Measurements from ENCODE around the gene TMED9. TPM values are rescaled to one million over a fixed set of nuclear protein-coding genes. Genes with fewer than 3 reads are reported as not detected.
"Not testable (repeated sequence)": the region's sequence is repeated elsewhere in the genome, so short reads cannot be mapped to it uniquely, and the experiment has no call there.

TMED9 gene
- total RNA-seq (2014; rRNA removed; shearing (Covaris generic)): 47.5 and 57.0 TPM in 2 replicates
- 60.5 and 81.0 TPM in 2 replicates for polyA plus RNA-seq (2014; cell fraction: nucleus; rRNA removed)

DNA sequence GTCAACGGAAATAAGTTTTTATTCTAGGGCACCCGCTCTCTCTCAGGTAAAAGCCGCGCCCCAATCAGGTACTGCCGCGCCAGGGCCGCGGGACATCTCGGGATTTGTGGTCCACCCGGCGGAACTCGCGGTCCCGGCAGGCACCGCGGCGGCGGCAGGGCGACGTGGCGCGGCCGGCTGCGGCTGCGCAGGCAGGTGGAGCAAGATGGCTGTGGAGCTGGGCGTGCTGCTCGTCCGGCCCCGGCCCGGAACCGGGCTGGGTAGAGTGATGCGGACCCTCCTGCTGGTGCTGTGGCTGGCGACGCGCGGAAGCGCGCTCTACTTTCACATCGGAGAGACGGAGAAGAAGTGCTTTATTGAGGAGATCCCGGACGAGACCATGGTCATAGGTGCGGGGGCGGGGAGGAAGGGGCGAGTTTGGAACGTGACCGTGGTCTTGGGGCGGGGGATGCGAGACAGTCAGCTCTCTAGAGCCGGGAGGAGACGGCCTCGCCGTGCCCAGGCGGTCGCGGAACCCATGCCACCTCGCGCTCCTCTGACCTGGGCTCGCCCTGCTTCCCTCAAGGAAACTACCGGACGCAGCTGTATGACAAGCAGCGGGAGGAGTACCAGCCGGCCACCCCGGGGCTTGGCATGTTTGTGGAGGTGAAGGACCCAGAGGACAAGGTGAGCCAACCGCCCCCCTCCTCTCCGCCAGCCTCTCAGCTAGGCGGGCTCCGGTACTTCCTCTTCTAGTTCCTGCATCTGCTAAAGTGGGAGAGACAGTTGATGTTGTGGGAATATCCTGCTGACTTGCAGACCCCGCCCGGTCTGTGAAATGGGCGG, at the start of gene TMED9:
TMED9 (plus strand) TSS at position 194 of the 825 bp plus-strand sequence; CDS start at position 206, 12 bp downstream.
- DNase-seq (ENCODE audit: extremely low read depth, low read depth): peak; percentile 76

DNA sequence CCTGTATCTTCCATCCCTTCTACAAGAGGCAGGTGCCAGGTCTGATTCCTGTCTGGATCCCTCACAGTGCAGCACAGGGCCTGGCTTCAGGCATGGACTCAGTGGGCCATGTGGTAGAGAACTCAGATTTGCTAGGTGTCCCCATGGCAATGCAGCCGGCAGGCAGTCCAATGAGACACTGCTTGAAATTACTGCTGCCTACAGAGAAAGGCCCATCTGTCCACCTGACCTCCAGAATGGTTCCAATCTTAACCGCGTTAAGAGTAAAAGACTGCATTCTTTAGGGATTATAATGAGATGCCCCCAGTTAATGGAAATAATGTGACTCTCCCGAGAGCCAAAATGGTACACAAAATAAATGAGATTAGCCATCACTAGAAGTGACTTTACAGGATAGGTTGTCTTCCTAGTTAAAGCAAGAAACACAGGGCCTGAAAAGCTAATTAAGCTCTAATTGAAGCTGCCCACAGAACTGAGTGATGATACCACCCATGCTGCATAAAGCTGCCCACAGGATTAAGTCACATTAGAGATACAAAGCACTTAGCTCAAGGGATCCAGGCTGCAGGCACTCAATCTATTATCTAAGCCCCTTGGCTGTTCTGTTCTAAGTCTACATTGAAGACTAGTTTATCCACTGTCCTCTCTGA, 49.1 kb upstream of the TMED9 start:
- DNase-seq (ENCODE audit: extremely low read depth, low read depth): no peak

DNA sequence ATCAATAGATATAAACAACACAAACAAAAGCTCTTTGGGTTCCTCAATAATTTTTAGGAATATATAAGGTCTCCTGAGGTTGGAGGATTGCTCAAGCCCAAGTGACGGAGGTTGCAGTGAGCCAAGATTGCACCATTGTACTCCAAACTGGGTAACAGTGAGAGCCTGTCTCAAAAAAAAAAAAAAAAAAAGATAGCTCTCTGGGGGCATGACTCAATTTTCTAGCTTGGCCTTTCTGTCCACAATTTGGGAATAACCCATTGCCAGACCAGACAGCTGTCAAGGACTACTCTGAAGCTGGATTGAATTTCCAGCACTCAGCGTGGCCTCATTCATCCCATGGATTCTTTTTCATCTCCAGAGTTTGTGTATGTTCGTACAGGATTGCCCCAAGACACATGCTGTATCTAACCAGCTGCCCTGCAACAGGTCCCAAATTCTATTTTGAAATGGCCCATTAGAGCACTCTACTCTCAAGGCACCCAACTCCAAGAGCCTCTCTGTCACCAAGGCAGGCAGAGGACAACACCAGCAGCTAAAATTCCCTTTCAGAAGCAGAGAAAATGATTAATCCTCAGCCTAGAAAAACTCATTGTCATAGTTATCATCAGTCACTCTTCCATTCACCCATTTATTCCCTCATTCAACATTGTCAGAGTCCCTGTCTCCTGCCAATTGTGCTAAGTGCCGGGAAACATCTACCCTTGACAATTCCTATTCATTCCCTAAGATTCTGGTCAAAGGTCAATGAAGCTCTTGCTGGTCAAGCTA, 46.3 kb upstream of the TMED9 start:
- DNase-seq (ENCODE audit: extremely low read depth, low read depth): no peak

DNA sequence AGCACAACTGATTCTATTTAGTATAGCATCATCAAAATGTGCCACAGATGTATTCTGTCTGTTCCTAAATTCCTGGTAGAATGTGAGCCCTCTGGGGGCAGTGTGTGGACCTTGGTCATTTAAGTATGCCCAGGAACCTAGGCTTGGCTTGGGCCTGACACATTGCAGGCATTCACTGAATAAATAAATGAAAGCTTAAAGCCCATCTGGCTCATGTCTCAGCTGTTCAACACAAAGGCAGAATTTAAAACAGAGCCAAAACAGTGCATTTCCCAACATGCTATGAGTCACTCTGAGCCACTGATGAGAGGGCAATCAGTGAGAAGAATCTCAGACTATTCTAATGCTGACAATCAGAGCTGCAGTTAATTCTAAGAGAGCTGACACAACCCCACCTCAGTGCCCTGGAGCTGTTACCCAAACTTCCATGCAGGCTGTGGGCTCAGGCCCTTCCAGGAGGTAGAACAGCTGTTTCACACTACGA, 45.7 kb upstream of the TMED9 start:
- DNase-seq (ENCODE audit: extremely low read depth, low read depth): peak; percentile 44

DNA sequence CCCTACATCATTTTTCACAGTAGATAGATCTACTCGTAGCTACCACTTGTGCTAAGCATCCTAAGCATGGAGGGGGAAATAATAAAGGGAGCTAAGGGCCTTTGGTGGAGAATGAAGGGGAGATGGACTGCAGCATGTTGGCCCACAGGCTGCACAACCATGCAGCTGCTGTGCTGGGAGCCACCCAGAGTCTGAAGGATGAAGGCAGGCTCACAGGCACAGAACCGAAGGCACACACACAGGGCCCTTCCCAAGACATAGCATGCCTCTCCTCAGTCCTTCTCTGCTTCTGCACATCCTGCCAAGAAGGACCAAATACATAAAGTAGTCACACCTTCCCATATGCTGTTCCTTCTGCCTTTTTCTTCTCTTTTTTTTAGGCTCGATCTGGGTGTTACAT, 44.3 kb upstream of the TMED9 start:
- DNase-seq (ENCODE audit: extremely low read depth, low read depth): no peak

DNA sequence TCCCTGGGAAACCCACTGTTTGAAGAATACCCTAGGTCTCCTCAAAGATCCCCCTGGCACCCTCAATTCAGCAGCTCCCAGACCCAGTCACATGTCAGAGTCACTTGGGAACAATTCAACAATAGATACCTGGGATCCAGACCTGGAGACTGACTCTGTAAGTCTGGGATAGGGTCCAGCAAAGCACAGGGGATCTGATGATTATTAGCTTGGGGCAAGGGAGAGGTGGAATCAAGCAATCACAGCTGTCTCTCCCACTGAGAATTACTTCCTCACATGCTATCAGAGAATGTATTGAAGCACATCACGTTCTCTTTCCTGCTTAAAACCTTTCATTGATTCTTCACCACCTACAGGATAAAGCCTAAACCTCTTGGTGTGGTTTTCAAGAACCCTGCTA, 43.5 kb upstream of the TMED9 start:
- no peak for DNase-seq (ENCODE audit: extremely low read depth, low read depth)

DNA sequence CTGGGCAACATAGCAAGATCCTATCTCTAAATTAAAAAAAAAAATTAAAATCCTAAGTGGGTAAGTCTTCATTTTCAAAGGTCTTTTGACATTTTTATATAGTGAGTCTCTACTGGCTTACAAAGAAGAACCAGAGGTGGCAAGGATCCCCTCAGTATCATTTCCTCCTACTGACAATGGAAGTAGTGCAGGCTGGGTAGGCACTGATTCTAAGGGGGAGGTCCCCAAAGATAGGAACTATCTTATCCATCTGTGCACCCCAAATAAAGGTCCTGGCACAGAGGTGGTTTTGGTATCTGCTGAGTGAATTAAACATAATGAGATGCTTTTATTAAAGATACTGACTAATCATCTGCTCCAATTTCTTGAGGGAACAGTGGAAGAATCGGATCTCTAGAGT, 41.9 kb upstream of the TMED9 start:
- DNase-seq (ENCODE audit: extremely low read depth, low read depth): no peak

DNA sequence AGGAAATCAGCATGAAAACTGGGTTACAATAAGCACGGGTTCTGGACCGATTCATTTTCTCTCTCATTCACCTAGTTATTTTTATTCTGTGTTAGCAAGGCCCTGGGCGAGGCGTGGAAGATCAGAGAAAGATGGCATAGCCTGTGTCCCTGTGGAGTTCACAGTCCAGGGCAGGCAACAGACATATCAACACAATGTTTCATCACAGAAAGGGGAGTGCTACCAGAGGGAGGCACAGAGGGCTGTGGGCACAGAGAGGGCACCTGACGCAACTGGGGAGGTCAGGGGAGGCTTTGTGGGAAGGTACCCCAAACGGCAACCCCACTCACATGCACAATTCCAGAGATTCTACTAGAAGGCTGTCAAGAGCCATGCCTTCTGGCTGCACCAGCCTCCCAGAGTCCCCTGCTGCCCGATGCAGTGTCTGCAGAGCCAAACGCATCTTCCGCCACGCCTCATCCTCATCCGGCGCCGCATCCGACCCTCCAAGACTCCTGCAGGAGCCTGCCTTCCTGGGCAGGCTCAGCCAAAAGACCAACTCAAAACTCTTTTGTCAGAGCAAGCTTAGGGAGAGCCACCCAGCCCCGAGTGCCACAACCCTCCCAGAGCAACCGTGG, 39.1 kb upstream of the TMED9 start:
- DNase-seq (ENCODE audit: extremely low read depth, low read depth): no peak

DNA sequence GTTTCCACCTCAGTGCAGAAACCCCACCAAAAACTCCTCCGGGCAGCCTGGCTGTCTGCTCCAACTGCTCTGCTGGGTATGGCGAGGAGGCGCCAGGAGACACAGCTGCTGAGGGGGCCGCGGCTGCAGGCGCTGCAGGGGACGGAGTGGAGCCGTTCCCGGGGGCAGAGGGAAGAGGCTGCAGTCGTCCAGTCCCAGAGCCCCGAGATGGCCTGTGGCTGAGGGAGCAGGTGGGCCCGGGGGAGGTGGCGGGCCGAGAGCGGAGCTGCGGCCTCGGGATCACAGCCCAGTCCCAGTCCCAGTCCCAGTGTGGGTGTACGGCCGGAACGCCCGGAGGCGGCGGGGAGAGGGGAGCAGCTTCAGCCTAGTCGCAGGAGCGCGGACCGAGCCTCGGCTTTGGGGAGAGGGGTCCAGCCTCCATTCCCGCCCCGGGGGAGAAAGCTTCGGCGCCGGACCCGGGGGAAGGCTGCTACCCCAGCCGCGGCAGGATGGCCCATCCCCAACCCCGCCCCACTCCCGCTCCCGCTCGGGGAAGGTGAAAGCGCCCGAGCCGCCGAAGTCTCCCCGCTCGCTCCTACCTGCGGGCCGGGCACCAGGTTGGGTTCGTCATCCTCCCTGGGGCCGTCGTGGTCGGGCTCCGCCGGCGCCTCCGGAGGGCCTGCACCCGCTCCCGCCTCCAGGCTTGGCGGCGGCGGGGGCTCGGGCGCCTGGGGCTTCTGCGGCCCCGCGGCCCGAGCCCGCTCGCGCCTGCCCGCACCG, 38.2 kb upstream of the TMED9 start:
- no peak for DNase-seq (ENCODE audit: extremely low read depth, low read depth)

DNA sequence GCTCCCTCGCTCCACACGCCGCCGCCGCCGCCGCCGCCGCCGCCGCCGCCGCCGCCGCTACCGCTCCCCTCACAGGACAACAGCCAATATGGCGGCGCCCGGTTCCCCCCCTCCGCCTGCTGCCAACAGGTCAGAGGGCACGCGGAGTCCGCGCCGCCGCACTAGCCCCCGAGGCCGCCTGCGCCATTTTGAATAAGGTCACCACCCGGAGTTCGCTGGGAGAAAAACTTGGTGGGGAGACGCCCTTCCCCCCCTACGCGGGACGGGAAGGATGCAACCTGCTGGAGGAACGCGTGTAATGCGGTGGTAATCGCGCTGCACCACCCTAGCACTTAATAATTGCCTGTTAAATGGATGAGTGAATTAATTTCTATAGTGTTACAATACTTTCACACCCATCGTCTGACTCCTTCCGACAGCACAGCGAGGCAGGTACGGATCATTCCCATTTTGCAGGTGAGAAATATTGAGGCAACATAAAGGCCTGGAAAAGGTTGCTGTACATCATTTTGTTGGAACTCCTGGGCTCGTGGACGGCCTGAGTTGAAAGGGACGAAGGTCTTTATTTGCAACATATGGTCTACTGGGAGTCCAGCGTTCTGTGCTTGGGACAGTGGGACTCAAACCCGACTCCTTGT, 37.4 kb upstream of the TMED9 start, which contains the start of gene FAM193B:
FAM193B (minus strand) TSS at position 90 of the 638 bp plus-strand sequence. CDS start 105 bp downstream, outside the sequence.
- DNase-seq (ENCODE audit: extremely low read depth, low read depth): peak; percentile 93

DNA sequence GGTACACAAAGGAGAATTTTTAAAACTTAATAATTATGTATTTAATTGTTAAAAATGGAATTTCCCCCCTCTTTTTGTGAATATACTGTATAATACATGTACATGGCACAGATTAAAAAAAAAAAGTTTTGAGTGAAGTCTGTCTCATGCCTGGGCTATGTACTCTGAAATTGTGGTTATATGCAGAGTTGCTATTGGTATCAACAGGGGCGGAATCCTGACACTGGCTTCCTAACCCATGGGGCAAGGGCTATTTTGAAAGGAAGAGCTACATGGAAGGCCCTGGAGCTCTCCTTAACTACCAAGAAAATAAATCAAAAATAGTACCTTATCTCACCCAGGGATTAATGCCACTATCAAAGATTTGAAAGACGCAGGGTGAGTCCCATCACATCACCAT, 36.8 kb upstream of the TMED9 start:
- no peak for DNase-seq (ENCODE audit: extremely low read depth, low read depth)

DNA sequence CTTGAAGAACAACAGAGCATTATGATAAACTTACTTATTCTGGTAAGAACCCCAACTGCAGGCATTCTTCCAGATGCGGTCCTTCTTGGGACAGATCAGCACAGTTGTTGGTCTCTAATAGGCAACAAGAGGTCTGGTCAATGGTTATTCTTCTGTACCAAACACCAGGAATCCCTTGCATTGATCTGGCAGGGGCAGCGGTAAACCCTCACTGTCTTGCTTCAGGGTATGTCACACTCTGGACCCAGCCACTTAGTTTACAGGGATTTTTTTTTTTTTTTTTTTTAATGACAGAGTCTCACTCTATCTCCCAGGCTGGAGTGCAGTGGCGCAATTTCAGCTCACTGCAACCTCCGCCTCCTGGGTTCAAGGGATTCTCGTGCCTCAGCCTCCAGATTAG, 36.3 kb upstream of the TMED9 start:
- DNase-seq (ENCODE audit: extremely low read depth, low read depth): no peak

DNA sequence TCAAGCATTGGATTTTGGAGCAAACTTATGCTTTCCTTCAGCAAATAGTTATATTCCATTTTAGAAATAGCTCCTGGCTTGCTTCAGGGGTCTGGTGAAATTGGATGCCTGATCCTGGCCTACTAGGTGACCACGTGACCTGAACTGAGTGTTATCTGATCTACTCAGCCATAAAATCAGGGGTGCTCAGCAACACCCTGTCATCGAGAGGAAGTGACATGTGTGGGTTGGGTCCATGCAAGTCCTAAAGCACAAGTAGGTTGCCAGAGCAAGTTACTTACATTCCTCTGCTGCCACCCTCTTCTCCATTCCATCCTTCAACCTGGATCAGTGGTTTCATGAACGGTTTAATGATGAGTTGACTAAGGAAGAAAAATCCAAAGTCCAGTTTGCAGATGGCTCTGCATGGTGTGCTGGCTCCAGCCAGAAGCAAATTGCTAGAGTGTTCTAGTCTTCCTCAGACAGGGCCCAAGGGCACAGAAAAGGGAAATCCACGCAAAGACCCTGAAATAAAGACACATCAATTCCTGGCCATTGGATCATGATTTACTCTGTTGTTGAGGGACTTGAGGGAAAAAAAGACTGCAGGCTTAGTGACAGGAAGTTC, 34.9 kb upstream of the TMED9 start:
- no peak for DNase-seq (ENCODE audit: extremely low read depth, low read depth)

DNA sequence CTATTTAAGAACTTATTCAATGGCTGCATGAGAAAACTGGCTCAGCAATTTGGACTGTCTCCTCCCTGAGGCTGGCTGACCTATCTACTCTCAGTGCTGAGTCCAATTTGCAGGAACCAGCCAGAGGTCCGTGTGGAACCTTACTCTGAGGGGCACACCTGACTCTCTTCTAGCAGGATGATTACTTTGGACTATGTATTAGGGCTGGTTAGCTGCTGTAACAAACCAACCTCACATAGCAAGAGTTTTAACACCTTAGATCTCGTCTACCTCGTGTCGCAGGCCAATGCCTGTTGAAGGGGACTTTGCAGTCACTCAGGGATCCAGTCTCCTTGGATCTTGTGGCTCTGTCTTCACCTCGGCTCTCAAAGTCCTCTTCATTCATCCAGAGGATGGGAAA, 34.2 kb upstream of the TMED9 start:
- no peak for DNase-seq (ENCODE audit: extremely low read depth, low read depth)

DNA sequence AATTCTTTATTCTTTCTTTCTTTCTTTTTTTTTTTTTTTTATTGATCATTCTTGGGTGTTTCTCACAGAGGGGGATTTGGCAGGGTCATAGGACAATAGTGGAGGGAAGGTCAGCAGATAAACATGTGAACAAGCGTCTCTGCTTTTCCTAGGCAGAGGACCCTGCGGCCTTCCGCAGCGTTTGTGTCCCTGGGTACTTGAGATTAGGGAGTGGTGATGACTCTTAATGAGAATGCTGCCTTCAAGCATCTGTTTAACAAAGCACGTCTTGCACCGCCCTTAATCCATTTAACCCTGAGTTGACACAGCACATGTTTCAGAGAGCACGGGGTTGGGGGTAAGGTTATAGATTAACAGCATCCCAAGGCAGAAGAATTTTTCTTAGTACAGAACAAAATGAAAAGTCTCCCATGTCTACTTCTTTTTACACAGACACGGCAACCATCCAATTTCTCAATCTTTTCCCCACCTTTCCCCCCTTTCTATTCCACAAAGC, 32.5 kb upstream of the TMED9 start:
- not testable (repeated sequence) for DNase-seq (ENCODE audit: extremely low read depth, low read depth)

DNA sequence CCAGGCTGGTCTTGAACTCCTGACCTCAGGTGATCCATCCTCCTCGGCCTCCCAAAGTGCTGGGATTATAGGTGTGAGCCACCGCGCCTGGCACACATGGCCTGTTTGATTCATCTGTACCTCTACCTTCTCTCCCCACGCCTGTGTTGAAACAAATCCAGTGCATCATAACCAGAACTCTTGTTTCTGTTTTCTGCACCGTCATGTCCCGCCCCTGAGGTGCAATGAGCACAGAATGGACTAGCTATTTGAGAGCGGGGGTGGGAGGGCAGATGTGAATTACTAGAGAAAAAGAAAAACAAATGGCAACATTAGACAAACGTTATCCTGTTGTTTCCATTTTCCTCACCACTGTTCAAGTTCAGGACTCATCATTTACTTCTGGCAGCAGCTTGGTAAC, 27.0 kb upstream of the TMED9 start:
- no peak for DNase-seq (ENCODE audit: extremely low read depth, low read depth)

DNA sequence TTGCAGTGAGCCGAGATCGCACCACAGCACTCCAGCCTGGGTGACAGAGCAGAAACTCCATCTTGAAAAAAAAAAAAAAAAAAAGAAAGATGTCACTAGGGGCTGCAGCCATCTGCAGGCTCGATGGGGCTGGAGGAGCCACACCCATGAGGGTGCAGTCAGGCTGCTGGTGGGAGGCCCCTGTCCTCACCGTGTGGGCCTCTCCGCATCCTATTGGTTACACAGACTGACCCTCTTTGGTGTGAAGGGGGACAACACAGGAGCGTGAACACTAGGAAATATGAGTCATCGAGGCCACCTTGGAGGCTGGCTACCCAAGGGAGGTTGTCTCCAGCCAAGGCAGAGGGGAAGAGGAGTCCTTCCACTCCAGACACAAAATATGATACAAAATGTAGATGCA, 23.7 kb upstream of the TMED9 start:
- DNase-seq (ENCODE audit: extremely low read depth, low read depth): no peak

DNA sequence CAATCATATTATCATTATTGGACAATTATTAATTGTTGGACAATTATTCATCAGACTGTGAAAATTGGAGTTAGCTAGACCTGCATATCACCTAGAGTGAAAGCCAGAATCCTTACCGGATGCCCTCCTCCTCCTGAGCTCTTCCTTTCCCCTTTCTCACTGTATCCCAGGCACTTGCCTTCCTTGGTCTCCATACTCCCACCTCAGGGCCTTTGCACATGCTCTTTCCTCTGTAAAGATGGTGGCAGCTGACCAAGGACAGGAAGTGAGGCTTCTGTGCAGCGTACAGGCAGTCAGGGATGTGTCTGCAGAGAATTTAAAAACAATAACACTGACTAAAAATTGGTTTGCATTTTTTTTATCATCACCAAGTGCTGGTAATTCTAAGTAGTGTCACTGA, 22.1 kb upstream of the TMED9 start:
- DNase-seq (ENCODE audit: extremely low read depth, low read depth): no peak

DNA sequence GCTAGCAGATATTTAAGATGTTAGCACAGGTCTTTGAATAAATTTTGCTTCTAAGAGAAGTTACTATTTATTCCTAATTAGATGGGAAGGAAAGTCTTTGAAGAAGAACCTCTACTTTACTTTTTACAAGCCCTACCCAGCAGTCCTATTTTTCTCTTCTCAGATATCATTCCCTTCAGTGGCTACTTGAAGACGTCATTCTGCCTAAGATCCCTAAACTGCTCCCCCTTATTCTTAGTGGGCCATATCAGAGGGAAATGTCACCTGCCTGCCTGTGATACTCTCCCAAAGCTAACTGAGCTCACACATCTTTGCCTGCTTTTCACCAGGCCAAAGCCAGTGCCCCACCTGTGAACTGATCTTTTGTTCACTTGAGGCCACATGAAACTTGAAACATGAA, 16.5 kb upstream of the TMED9 start:
- DNase-seq (ENCODE audit: extremely low read depth, low read depth): no peak

Measured in NCI-H460 (cell line).